GM21786 (cell line): ENCODE data around the gene SNX8.

Experiments used
- ATAC-seq: cut with Tn5 transposase; IDR thresholded peaks from one replicate; pipeline ENCODE4 v1.9.1; 2021; ENCODE audit not compliant: unreplicated experiment

The SNX8 gene

DNA sequence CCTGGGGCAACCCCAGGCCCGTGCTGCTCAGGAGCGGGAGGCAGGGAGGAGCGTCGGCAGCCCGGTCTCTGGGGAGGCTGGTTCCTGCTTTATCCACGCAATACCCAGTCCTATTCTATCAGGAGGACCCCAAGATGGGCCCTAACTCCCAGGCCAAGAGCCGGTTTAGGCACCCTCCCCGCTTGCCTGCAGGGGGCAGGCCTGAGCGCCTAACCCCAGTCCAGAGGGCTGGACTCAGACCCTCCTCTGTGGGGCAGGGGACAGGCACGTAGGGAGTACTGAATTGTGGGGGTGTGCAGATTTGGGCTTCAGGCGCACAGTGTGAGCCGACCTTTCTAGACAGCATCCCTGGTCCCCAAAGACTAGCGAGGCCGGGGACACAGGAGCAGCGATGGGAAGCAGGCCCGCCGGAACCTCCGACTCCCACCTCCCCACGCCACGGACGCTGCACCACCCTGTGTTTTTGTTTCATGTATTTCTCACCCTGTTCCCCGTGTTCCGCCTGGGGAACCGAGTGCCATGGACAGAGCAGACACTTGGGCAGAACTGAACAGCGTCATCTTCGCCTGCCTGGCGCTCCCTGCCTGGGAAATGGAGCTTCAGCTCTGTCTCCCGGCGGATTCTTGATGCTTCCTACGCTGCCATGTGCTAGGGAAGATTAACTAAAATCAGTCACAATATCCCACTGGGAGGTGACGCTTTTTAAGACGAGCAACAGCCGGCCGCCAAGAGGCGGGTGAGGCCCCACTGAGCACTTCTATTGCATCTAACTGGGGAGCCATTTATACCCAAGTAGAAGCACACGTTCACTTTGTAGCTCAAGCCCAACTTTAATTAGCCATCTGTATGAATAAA, 66.9 kb downstream of the SNX8 start:
- no peak for ATAC-seq

DNA sequence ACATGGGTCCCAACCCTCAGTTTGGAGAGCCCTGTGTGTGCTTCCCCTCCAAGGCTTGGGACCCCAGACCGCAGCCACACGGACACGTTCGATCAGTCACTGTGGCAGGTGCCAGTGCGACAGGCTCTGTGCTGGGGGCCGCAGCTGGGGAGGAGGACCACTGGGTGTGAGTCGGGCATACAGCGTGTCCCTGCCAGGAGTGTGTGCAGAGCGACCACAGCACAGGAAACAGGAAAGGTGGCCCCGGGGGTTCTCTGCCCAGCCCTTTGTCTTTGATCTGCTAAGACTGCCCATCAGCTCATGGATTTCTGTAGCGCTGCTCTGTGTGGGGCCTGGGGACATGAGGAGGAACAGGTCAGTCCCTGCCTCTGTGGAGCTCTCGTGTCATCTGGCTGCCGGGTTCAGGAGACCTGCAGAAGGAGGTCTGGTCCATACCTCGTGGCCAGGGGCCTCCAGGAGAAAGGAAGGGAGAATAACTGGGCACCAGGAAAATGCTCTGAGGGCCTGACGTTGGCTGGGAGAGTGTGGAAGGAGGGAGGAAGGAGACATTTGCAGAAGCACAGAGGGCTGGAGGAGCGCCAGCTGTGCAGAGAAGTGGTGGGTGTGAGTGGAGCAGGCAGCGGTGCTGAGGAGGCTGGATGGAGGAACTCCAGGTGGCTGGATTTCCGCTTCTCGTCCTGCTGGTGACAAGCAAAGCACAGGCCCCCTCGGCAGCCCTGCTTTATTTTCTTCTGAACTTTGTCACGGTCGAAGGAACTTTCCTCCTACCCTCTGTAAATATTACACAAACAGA, 68.2 kb downstream of the SNX8 start:
- ATAC-seq, result no peak

DNA sequence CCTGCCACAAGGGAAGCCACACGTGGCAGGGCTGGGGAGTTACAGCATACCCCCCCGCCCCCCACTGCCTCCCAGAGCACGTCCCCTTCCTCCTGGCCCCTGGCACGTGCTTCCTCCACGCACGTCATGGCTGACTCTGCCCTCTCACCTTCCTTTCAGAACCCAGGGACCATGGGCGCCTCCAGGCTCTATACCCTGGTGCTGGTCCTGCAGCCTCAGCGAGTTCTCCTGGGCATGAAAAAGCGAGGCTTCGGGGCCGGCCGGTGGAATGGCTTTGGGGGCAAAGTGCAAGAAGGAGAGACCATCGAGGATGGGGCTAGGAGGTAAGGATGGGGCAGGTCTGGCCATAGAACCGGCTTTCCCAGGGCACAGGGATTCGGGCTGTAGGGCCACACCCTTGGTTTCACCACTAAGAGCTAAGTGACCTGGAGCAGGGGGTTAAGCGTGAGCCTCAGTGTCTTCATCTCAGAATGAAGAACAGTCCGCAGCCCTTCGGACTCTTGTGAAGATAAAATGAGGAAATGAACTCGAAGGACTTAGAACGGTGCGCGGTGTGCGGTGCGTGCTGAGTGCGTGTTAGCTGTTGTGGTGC, 69.7 kb downstream of the SNX8 start:
- no peak for ATAC-seq

DNA sequence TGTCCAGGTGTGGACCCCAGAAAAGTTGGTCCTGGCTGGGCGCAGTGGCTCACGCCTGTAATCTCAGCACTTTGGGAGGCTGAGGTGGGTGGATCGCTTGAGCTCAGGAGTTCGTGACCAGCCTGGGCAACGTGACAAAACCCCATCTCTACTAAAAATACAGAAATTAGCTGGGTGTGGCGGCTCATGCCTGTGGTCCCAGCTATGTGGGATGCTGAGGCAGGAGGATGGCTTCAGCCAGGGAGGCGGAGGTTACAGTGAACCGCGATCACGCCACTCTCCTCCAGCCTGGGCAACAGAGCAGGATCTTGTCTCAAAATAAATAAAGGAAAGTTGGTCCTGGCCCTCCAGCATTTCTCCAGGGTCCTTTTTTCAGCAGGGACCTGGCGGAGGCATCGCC, 70.8 kb downstream of the SNX8 start:
- no peak for ATAC-seq

DNA sequence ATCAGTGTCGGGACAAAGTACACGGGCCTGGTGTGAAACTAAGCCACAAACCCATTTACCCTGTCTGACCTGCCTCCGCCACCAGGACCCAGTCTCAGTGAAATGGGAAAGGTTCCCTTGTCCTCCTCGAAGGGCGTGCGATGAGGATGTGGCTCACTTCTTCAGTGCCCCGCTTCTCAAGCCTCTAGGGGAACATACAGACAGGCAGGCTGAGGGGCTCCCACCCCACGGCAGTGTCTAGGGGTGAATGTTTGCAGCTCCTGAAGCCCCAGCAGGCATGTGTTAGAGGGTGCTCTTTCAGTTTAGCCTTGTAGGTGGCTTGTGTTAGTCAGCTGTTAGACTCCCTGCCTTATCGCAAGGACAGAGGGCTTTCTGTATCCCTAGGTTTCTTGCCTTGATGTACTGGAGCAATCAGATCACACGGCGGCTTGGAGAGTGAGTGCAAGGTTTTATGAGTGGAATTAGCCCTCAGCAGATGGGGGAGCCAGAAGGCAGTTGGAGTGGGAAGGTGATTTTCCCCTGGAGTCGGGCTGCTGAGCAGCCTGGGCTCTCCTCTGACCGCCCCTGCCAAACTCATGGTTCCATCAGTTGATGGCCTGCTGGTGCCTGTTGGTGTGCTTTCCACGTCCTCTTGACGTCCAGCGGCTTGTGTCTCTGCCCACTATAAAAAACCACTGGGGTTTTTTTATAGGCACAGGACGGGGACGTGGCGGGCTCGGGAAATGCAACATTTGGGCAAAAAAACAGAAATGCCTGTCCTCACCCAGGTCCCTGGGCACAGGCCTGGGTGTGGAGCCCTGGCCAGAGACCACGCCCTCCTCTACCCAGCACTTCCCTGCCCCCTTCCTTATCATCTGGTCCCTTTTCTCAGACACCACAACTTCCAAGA, 71.5 kb downstream of the SNX8 start:
- ATAC-seq, result peak; percentile 17

DNA sequence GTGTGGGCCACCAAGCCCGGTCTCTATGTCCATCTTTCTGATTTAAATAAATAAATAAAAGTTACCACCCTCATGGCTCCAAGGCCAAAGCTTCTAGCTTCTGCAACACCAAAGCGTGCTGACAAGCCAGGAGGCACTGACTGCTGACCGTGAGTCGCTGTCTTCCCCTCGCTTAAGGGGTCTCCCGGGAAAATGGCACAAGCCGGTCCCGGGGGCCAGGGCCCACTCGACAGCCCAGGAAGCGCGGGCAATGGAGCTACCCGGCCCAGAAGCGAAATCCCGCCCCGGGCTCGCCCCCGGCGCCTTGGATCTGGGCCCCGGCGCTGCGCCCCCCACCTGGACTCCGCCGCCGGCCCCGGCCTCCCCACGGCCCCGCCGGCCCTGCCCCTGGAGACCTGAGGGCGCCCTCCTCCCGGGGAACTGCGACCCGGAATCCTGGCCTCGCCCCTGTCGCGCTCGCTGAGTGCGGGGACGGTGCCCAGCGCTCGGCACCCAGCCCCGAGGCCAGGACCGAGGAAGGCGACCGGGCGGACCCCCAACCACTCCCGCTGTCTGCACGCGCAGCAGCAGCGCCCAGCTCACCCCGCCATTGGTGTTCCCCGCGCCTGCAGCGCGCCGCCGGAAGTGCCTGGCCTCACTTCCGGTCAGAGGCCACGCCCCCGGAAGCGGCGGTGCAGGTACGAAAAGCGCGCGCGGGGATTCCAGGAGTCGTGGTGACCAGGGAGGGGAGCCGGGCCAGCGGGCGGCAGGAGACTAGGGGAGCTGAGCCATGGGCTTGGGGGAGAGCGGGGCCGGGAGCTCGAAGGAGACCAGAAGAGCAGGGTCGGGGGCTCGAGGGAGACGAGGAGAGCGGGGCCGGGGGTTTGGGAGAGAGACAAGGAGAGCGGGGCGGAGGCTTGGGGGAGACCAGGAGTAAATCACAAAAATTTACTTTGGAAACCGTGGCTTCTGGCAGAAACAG, 72.4 kb downstream of the SNX8 start, which contains the start of the genes MRM2 and NUDT1:
MRM2 (minus strand) TSS at position 626 of the 961 bp plus-strand sequence; CDS start at position 590, 36 bp downstream.
NUDT1 (plus strand) TSS at position 647 of the 961 bp plus-strand sequence. CDS start 2,349 bp downstream, outside the sequence.
- ATAC-seq, result peak; percentile 57

DNA sequence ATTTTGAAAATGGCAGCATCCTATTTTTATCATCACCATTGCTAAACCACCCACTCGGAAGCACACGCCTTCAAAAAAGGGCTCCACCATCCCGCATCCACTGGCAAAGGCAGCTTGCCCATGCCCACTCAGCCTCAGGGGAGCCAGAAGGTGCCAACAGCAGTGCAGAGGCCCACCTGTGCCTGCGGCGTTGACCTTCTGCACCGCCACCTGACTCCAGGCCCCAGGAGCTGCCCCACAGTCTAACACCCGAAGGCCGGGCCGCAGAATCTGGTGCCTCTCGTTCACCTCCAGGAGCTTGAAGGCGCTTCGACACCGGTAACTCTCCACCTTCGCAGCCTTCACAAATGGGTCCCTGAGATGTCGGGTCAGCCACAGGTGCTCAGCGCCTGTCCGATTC, 75.0 kb downstream of the SNX8 start:
- ATAC-seq, result no peak

DNA sequence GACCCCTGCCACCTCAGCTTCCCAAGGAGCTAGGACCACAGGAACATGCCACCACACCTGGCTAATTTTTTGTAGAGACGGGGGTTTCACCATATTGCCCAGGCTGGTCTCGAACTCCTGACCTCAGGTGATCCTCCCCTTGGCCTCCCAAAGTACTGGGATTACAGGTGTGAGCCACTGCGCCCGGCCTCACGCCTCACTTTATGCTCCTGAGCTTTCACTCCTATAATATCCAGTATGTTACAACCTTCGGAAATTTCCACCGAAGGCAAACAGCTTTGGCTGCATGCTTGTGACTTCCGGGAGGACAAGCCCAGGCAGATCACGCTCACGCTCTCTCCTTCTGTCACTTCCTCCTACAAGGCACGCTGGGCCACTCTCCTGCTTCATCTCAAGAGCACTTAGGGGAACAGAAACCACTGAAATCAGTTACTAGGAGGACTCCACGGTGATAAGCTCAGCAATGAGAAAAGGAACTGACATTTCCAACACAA, 77.1 kb downstream of the SNX8 start:
- ATAC-seq, result peak; percentile 72

DNA sequence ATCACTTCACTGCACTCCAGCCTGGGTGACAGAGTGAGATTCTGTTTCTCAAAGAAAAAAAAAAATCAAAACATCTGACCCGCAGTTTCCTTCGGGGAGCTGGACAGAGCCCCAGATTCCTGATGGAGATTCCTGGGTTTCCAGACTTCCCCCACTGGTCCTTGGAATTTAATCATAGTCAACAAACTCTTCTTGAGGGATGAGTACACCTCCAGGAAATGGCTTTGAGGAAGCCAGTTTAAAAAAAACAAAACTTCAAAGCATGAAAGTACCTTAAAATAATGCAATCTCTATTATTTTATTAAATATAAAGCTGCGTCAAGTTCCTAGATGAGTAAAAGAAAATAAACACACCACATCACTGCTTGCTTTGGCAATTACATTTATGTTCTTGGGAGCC, 80.3 kb downstream of the SNX8 start:
- no peak for ATAC-seq

DNA sequence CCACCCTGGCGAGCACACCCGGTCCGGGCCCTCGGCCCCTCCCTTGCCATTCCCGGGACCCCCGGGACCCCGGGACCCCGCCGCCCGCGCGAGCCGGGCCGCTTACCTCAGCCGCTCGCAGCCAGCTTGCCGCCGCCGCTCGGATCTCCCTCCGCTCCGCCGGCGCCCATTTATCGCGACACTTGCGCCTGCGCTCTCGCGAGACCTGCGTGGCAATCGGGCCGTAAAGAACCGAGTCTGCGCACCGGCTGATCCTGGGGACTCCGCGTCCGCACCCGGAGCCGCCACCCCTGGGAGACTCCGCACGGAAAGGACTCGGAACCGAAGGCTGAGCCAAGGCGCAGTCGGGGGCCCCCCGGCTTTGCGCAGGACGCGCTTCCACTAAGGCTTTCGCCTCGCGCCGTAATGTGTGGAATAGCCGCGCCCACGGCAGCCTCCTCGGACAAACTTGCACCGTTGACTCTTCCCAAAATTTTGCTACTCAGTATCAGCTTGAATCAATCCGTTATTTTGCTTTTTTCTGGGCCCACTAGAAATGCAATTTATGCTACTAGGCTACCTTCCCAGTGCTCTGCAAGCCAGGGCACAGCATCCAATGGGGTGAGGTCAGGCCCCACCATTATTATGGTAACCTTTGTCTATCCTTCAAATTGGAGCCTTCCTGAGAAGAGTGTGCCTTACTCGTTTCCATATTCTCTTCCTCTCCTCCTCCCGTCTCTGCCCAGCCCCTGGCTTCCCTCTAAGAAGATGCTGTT, 81.3 kb downstream of the SNX8 start, which contains the start of gene MAD1L1:
MAD1L1 (minus strand) TSS at position 180 of the 755 bp plus-strand sequence. CDS start 2,812 bp downstream, outside the sequence.
- ATAC-seq, result peak; percentile 67

DNA sequence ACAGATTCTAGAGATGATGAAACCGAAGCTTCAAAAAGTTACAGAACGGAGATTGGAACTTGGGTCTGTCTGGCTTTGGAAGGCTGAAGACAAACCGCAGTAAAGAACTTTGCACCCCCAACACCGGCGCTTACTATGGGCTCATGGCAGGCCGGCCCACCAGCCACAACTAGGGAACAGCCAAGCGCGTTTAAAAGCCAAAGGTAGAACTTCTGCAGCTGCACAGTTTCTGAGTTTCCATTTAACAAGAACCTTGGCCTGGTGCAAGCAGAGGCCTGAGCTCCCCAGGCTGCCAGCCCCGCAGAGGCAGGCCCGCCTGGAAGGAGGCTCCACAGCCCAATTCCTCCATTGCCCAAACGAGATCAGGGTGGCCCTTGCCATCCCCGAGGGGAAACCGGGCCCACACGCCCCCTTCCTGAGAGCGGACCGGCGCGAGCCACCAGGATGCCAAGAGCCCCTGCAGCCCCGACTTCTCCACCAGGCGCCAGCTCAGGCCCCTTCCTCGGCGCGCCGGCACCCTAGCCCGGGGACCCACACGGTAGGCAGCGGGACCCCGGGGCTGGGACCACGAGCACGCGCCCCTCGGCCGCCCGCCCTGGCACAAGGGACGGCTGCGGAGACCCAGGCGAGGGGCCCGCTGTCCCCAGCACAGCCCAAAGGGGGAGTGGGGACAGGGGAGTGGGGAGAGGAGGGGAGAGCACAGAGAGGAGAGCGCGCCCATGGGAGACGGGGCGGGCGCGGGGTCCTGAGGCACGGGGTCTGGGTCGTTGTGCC, 82.1 kb downstream of the SNX8 start:
- ATAC-seq, result peak; percentile 25

DNA sequence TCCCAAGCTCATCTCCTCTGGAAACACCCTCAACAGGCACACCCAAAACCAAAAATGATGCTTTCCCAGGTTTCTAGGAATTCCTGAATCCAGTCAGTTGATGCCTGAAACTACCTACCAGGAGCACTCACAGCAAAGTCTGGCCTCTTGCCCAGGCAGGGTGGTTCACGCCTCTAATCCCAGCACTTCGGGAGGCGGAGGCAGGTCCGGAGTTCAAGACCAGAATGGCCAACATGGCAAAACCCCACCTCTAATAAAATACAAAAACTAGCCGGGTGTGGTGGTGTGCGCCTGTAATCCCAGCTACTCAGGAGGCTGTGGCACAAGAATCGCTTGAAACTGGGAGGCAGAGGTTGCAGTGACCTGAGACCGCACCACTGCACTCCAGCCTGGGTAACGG, 83.4 kb downstream of the SNX8 start:
- no peak for ATAC-seq

DNA sequence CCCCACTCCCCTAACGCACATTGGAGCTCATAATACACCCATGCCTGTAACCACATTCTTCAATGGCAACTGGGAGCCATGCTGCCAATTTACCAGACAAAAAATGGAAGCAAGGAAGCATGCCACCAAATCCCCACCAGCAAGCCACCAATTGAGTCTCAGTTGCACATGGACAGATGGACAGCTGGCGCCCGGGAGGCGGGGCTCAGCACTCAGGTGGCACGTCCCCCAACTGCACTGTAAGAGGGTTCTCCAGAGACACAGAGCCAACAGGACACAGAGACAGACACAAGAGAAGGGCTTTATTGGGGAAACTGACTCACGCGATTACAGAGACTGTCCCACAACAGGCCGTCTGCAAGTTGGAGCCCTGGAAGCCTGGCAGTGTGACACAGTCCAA, 84.0 kb downstream of the SNX8 start:
- no peak for ATAC-seq

DNA sequence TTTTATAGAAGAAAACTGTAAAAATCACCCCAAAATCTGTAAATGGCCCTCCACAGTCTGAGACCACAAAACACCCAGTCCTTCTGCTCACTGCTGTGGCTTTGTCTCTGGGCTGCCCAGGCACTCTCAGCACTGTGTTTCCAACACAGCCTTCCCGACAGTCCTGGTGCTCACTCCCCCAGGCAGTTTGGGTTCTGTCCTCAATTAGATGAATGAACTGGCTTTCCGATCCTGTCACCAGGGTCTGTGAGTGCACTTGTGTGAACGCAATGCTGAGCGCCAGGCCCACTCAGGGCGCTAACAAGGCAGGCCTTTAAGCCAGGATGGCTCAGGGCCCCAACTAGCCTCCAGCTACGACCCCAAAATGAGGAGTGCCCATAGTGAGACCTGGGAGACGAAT, 84.8 kb downstream of the SNX8 start:
- no peak for ATAC-seq

DNA sequence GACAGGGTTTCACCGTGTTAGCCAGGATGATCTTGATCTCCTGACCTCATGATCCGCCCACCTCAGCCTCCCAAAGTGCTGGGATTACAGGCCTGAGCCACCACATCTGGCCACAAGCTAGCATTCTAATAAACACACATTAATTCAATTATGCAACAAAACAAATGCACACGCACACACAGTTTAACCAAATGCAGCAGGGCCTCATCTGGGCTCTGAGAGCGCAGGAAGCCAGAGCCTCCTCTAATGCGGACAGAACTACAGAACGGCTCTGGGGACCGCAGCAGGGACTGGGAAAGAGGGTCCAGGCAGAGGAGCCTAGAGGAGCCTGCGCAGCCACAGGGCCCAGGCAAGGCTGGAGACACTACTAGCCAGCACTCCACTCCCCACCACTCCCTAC, 85.3 kb downstream of the SNX8 start:
- ATAC-seq, result no peak

DNA sequence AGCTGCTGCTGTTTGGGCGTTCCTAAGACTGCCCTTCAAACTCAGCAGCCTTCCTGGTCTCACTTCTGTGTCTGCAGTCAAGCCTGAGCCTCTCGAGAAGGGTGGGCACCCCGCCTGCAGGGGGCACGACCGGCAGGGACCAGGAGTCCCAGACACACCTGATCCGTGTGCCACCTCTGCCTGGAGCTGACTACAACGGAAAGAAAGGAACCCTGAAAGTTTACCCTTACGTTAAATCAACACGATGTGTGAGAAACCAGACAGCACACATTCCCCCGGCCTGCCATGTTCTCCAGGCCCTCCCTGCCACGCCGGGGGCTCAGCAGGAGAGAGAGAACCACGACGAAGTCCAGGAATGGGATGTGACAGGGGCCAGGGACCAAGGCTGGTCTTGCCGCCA, 86.5 kb downstream of the SNX8 start:
- no peak for ATAC-seq

DNA sequence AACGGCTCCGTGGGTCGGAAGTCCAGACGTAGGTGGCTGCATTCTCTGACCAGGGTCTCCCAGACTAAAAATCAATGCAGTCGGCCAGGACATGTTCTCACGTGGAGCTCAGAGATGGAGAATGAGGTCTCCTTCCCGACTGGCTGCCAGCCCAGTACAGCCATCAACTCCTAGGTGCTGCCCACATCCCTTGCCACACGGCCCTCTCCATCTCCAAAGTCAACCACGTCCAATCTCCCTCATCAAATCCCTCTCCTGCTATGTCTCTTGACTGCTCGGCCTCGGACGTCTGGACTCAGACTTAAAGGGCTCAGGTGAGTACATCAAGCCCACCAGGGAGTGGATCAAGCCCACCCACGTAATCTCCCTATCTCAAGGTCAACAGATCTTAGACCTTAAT, 88.4 kb downstream of the SNX8 start:
- ATAC-seq, result no peak

DNA sequence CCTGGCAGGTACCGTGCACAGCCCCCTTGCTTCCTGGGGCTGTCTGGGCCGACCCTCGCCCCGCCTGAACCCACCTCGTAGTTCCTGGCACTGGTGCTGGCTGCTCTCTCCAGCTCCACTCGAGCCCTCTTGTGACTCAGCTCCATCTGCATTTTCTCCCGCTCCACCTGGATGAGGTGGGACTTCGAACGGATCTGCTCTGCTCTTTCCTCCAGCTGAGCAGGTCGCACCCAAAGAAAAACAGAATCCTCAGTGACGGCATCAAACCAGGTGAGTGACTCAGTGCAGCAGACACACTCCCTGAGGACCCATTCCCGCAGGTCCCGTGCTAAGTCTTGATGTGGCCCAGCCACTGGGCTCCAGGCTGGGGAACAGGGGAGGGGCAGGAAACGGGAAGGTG, 88.9 kb downstream of the SNX8 start:
- ATAC-seq, result no peak
